Naive thymus-derived CD4-positive, alpha-beta T cell (primary cell): ENCODE data around the gene TGFBR2. TPM values are rescaled to one million over a fixed set of nuclear protein-coding genes. Genes with fewer than 3 reads are reported as not detected.

Experiments
- ATAC-seq: fragments of 150-1000 bp; cut with Tn5 transposase; 2 replicates; pipeline ENCODE4 v1.10.0; 2021; ENCODE audit warnings: mild to moderate bottlenecking, moderate library complexity
- CTCF ChIA-PET: fragments of 350-600 bp; sonication (Branson Sonifier 250); formaldehyde crosslinking; loops from one replicate; lab custom pipeline; 2021; ENCODE audit warnings: antibody characterized with exemption; lab: Charles Lee
- POLR2A ChIA-PET: fragments of 350-600 bp; sonication (Branson Sonifier 250); formaldehyde crosslinking; loops from one replicate; lab custom pipeline; 2021; ENCODE audit warnings: antibody characterized with exemption, inconsistent platforms; lab: Charles Lee
- DNase-seq, 9 donors: peaks; one replicate each; pipeline versions ENCODE4 v3.0.0 to v3.0.0-alpha.2; 2020 to 2022; ENCODE audit warnings: mixed read lengths in 1 of 9
- H3K27ac ChIP-seq: one replicate; pipeline ENCODE4 v1.7.0; 2013; ENCODE audit warnings: mild to moderate bottlenecking, low read depth, low read length, moderate library complexity
- H3K27me3 ChIP-seq, 2 donors: one replicate each; pipeline ENCODE4 v1.7.0; 2013; ENCODE audit warnings: low read length in 2 of 2, mild to moderate bottlenecking in 2 of 2, moderate library complexity in 2 of 2; ENCODE audit not compliant: control insufficient read depth in 2 of 2, insufficient read depth in 2 of 2
- H3K36me3 ChIP-seq, 3 experiments: 1 replicate in 2 of 3; 2 replicates in 1 of 3; pipeline ENCODE4 v1.7.0; 2013; ENCODE audit warnings: low read length in 3 of 3, mild to moderate bottlenecking in 3 of 3, moderate library complexity in 1 of 3; ENCODE audit not compliant: insufficient read depth in 3 of 3, control insufficient read depth in 2 of 3
- H3K4me1 ChIP-seq, 2 donors: one replicate each; pipeline ENCODE4 v1.7.0; 2013; ENCODE audit warnings: low read length in 2 of 2, mild to moderate bottlenecking in 2 of 2, moderate library complexity in 1 of 2; ENCODE audit not compliant: control insufficient read depth in 2 of 2, insufficient read depth in 2 of 2
- H3K4me3 ChIP-seq: 2 replicates; pipeline ENCODE4 v1.7.0; 2013; ENCODE audit warnings: mild to moderate bottlenecking, low read length
- H3K9me3 ChIP-seq, 3 experiments: 1 replicate in 2 of 3; 2 replicates in 1 of 3; pipeline ENCODE4 v1.7.0; 2013; ENCODE audit warnings: low read length in 3 of 3; ENCODE audit not compliant: control insufficient read depth in 2 of 3
- H3K27ac Mint-ChIP-seq, 9 donors: one replicate each; pipeline ENCODE4 v1.8.0; 2020 to 2022; ENCODE audit warnings: mixed read lengths in 9 of 9, mild to moderate bottlenecking in 8 of 9, moderate library complexity in 5 of 9, inconsistent platforms in 2 of 9
- H3K27me3 Mint-ChIP-seq, 5 donors: one replicate each; pipeline ENCODE4 v1.8.0; 2021 to 2022; ENCODE audit warnings: mixed read lengths in 5 of 5, mild to moderate bottlenecking in 1 of 5
- H3K36me3 Mint-ChIP-seq, 5 donors: one replicate each; pipeline ENCODE4 v1.8.0; 2020 to 2022; ENCODE audit warnings: mixed read lengths in 5 of 5, mild to moderate bottlenecking in 3 of 5, inconsistent platforms in 1 of 5
- H3K4me1 Mint-ChIP-seq, 7 donors: one replicate each; pipeline ENCODE4 v1.8.0; 2020 to 2022; ENCODE audit warnings: mixed read lengths in 7 of 7, mild to moderate bottlenecking in 3 of 7, inconsistent platforms in 1 of 7
- H3K4me3 Mint-ChIP-seq, 10 donors: one replicate each; pipeline ENCODE4 v1.8.0; 2020 to 2022; ENCODE audit warnings: mild to moderate bottlenecking in 10 of 10, mixed read lengths in 10 of 10, moderate library complexity in 6 of 10, inconsistent platforms in 2 of 10
- H3K9me3 Mint-ChIP-seq, 11 donors: one replicate each; pipeline ENCODE4 v1.8.0; 2020 to 2022; ENCODE audit warnings: mixed read lengths in 11 of 11, mild to moderate bottlenecking in 4 of 11, inconsistent platforms in 1 of 11, moderate library complexity in 1 of 11
- intact Hi-C, 2 donors: fragments of 100-400 bp; cut with micrococcal nuclease; formaldehyde crosslinking; loops; one replicate each; pipeline ENCODE4 v1.15.1; 2023
- polyA plus RNA-seq, 2 donors: library from polyadenylated mRNA; unstranded; fragments of 300-500 nt; fragmentation: Illumina TruSeq; gene quantifications; one replicate each; pipeline ENCODE4 v1.2.3, GENCODE V29; 2021
- total RNA-seq, 6 experiments: library from RNA in 5 of 6; stranded (reverse) in 5 of 6; gene quantifications; 1 replicate in 5 of 6; 2 replicates in 1 of 6; pipeline ENCODE4 v1.2.3 and lab custom pipeline; 2021 to 2026

TGFBR2 gene
- total and polyA plus RNA-seq, 7 experiments from 2014 or later, result 63.0 to 263 (median 155) TPM

GRCh38 chr3:30693470-30694120 is 87.2 kb downstream of the TGFBR2 start:
- Histone ChIP-seq H3K4me1 (peaks cover 11 to 30% of the 10 kb centered on the region in 2 donors), H3K36me3 (peaks cover 4 to 75% (median 18%) of the 10 kb centered on the region in 3 experiments), H3K9me3 (no peaks in the 10 kb centered on the region), H3K27ac (no peak overlapping the region), H3K27me3 (no peaks in the 10 kb centered on the region), H3K4me3 (no peak overlapping the region)
- ChIA-PET POLR2A (interaction anchor here (0.6 to 1.8 kb wide), 19 partner anchors 9 to 487 kb away, joined by 3 to 9 read pairs (median 4); partner anchors contain the start of gene TGFBR2), CTCF (interaction anchor here (0.6 to 4.3 kb wide), 32 partner anchors 8 to 1339 kb away, joined by 3 to 20 read pairs (median 4); partner anchors contain the start of gene TGFBR2)
- intact Hi-C loops, result loop anchor here (1.0 to 10.0 kb wide), 17 partner anchors 38 to 680 kb away; no protein-coding TSS in a partner anchor
- Mint-ChIP-seq H3K4me1 (peaks cover 25 to 94% (median 85%) of the 10 kb centered on the region in 7 donors), H3K27ac (peak overlapping the region in 8 of 9 donors; percentile 33 to 98 (median 86)), H3K36me3 (peaks cover 22 to 76% (median 61%) of the 10 kb centered on the region in 5 donors), H3K9me3 (peaks cover 0 to 2% (median 0%) of the 10 kb centered on the region in 11 donors), H3K4me3 (peak overlapping the region in 3 of 10 donors; percentile 15 to 49 (median 37)), H3K27me3 (no peaks in the 10 kb centered on the region)
- DNase-seq (peak in 7 of 9 donors; percentile 63 to 79 (median 72)), ATAC-seq (peak; percentile 94)

GRCh38 chr3:30694148-30694547 is 87.7 kb downstream of the TGFBR2 start:
- POLR2A ChIA-PET, result interaction anchor here (0.6 to 1.8 kb wide), 10 partner anchors 12 to 488 kb away, joined by 3 to 9 read pairs (median 4); partner anchors contain the start of gene TGFBR2
- H3K9me3 ChIP-seq, result no peaks in the 10 kb centered on the region
- H3K4me3 ChIP-seq, result no peak overlapping the region
- Mint-ChIP-seq H3K4me3 (peak overlapping the region in 1 of 10 donors; percentile 50), H3K36me3 (peaks cover 21 to 77% (median 58%) of the 10 kb centered on the region in 5 donors), H3K9me3 (peaks cover 0 to 2% (median 0%) of the 10 kb centered on the region in 11 donors), H3K27me3 (no peaks in the 10 kb centered on the region), H3K27ac (peak overlapping the region in 8 of 9 donors; percentile 20 to 98 (median 61)), H3K4me1 (peaks cover 20 to 92% (median 84%) of the 10 kb centered on the region in 7 donors)
- H3K27ac ChIP-seq, result no peak overlapping the region
- peaks cover 5 to 25% of the 10 kb centered on the region in 2 donors for H3K4me1 ChIP-seq
- DNase-seq (no peak), ATAC-seq (no peak)
- peaks cover 4 to 70% (median 18%) of the 10 kb centered on the region in 3 experiments for H3K36me3 ChIP-seq
- intact Hi-C loops, result loop anchor here in 1 of 2 donors (10.0 kb wide), 1 partner anchor 219 kb away; no protein-coding TSS in a partner anchor
- CTCF ChIA-PET, result interaction anchor here (0.6 to 4.3 kb wide), 17 partner anchors 10 to 1874 kb away, joined by 3 to 20 read pairs (median 4); partner anchors contain the start of gene TGFBR2
- no peaks in the 10 kb centered on the region for H3K27me3 ChIP-seq

- Mint-ChIP-seq H3K4me1 (peaks cover 18 to 87% (median 79%) of the 10 kb centered on the region in 7 donors), H3K36me3 (peaks cover 19 to 76% (median 57%) of the 10 kb centered on the region in 5 donors), H3K9me3 (peaks cover 0 to 2% (median 0%) of the 10 kb centered on the region in 11 donors), H3K4me3 (peak overlapping the region in 2 of 10 donors; percentile 20 to 50), H3K27ac (peak overlapping the region in 7 of 9 donors; percentile 24 to 98 (median 71)), H3K27me3 (no peaks in the 10 kb centered on the region)
- DNase-seq (no peak), ATAC-seq (no peak)
- intact Hi-C loops, result loop anchor here in 1 of 2 donors (10.0 kb wide), 1 partner anchor 220 kb away; no protein-coding TSS in a partner anchor
- no peaks in the 10 kb centered on the region for H3K9me3 ChIP-seq
- no peak overlapping the region for H3K4me3 ChIP-seq
- H3K27me3 ChIP-seq, result no peaks in the 10 kb centered on the region
- no peak overlapping the region for H3K27ac ChIP-seq
- POLR2A ChIA-PET, result interaction anchor here (0.6 to 1.5 kb wide), 3 partner anchors 12 to 652 kb away, joined by 3 to 7 read pairs (median 3); no protein-coding TSS in a partner anchor
- peaks cover 0 to 20% of the 10 kb centered on the region in 2 donors for H3K4me1 ChIP-seq
- peaks cover 4 to 65% (median 18%) of the 10 kb centered on the region in 3 experiments for H3K36me3 ChIP-seq
- CTCF ChIA-PET, result interaction anchor here (0.6 to 4.3 kb wide), 12 partner anchors 12 to 1874 kb away, joined by 3 to 20 read pairs (median 4); partner anchors contain the start of gene TGFBR2
These were observed 88.3 kb downstream of the TGFBR2 start for GRCh38 chr3:30694668-30695067.

GRCh38 chr3:30695302-30696061 is 89.1 kb downstream of the TGFBR2 start:
- H3K36me3 Mint-ChIP-seq, result peaks cover 18 to 71% (median 58%) of the 10 kb centered on the region in 5 donors
- H3K36me3 ChIP-seq, result peaks cover 1 to 57% (median 18%) of the 10 kb centered on the region in 3 experiments

GRCh38 chr3:30696403-30696819 is 90.0 kb downstream of the TGFBR2 start:
- Mint-ChIP-seq H3K9me3 (peaks cover 0 to 4% (median 0%) of the 10 kb centered on the region in 11 donors), H3K27me3 (no peaks in the 10 kb centered on the region), H3K27ac (peak overlapping the region in 8 of 9 donors; percentile 33 to 98 (median 73)), H3K4me3 (peak overlapping the region in 2 of 10 donors; percentile 14 to 32), H3K36me3 (peaks cover 14 to 71% (median 53%) of the 10 kb centered on the region in 5 donors), H3K4me1 (peaks cover 18 to 81% (median 63%) of the 10 kb centered on the region in 7 donors)
- no peaks in the 10 kb centered on the region for H3K27me3 ChIP-seq
- CTCF ChIA-PET, result interaction anchor here (0.7 to 4.3 kb wide), 3 partner anchors 41 to 499 kb away, joined by 3 to 17 read pairs (median 3); no protein-coding TSS in a partner anchor
- no peak overlapping the region for H3K27ac ChIP-seq
- intact Hi-C loops, result loop anchor here in 1 of 2 donors (10.0 kb wide), 1 partner anchor 222 kb away; no protein-coding TSS in a partner anchor
- H3K9me3 ChIP-seq, result no peaks in the 10 kb centered on the region
- no peak for DNase-seq
- peaks cover 0 to 47% (median 18%) of the 10 kb centered on the region in 3 experiments for H3K36me3 ChIP-seq
- POLR2A ChIA-PET, result interaction anchor here (0.6 to 1.3 kb wide), 5 partner anchors 19 to 587 kb away, joined by 3 to 5 read pairs (median 4); no protein-coding TSS in a partner anchor
- ATAC-seq, result no peak
- peaks cover 0 to 13% of the 10 kb centered on the region in 2 donors for H3K4me1 ChIP-seq
- H3K4me3 ChIP-seq, result no peak overlapping the region

More at GRCh38 chr3:30695302-30696061, 89.1 kb downstream of the TGFBR2 start:
- Histone ChIP-seq H3K4me3 (no peak overlapping the region), H3K4me1 (peaks cover 0 to 17% of the 10 kb centered on the region in 2 donors), H3K9me3 (no peaks in the 10 kb centered on the region), H3K27ac (no peak overlapping the region), H3K27me3 (no peaks in the 10 kb centered on the region)
- no peak for ATAC-seq
- Mint-ChIP-seq H3K4me3 (peak overlapping the region in 3 of 10 donors; percentile 7 to 36 (median 33)), H3K27ac (peak overlapping the region in 8 of 9 donors; percentile 33 to 98 (median 82)), H3K27me3 (no peaks in the 10 kb centered on the region), H3K9me3 (peaks cover 0 to 2% (median 0%) of the 10 kb centered on the region in 11 donors), H3K4me1 (peaks cover 18 to 81% (median 71%) of the 10 kb centered on the region in 7 donors)
- ChIA-PET POLR2A (interaction anchor here (0.6 to 1.3 kb wide), 4 partner anchors 19 to 653 kb away, joined by 3 to 4 read pairs (median 4); no protein-coding TSS in a partner anchor), CTCF (interaction anchor here (0.5 to 4.3 kb wide), 11 partner anchors 11 to 584 kb away, joined by 3 to 19 read pairs (median 3); no protein-coding TSS in a partner anchor)
- intact Hi-C loops, result loop anchor here in 1 of 2 donors (10.0 kb wide), 1 partner anchor 221 kb away; no protein-coding TSS in a partner anchor
- no peak for DNase-seq
